GM03348 (cell line): ENCODE results near the gene TCEANC.
A peak's percentile ranks its signal among the peaks of the same experiment; 100 is the strongest.

Source experiments
- DNase-seq: peaks from one replicate; pipeline ENCODE4 v3.0.0; 2012; ENCODE audit warnings: low spot score

The TCEANC gene

GRCh38 chrX:13692771-13693231, 39.9 kb downstream of the TCEANC start:
- no peak for DNase-seq

DNA sequence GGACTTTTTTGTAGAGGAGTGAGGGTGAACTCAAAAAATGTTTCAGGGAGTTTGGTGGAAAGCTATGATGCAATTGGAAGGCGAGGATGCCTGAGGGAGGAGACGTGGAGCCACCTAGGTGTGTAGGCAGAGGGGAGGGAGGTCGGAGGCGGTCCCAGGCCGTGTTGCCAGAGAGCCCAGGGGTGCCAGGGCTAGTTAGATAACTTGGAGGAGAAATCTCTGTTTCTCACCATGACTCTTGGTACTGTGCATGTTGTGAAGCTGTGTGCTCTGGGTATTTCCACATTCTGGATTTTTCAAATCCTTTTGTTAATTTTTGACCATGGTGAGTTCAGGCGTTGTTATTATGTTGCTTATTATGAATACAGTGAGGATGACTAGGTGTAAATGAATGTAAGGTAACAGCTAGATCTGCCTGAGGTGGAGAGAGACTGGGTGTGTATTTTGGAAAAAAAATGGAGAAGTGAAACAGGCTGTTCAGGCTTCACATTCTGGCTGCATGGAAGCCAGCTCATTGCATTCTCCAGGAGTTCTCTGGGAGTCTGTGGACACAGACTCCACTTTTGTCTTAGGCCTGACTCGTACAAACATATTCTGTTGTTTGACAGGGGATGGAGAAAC, 40.5 kb downstream of the TCEANC start:
- DNase-seq, result no peak

DNA sequence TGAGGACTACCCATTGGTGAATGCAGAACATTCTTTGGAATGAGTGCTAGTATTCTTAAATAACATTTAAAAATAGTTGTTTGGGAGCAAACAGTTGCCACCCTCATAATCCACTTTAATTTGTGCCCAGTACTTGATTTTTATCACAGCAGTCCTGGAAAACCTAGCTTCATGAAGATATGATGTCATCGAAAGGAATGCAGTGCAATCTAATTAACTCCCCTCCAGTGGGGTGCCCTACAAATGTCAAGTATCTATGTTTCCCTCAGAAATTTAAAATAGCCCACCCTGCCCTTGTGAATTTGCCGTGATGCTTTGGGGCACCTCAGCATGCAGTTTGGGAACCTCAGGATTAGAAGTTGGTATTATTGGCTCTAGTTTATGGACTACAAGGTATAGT, 41.4 kb downstream of the TCEANC start:
- DNase-seq, result no peak

GRCh38 chrX:13694983-13695382, 42.0 kb downstream of the TCEANC start:
- no peak for DNase-seq

DNA sequence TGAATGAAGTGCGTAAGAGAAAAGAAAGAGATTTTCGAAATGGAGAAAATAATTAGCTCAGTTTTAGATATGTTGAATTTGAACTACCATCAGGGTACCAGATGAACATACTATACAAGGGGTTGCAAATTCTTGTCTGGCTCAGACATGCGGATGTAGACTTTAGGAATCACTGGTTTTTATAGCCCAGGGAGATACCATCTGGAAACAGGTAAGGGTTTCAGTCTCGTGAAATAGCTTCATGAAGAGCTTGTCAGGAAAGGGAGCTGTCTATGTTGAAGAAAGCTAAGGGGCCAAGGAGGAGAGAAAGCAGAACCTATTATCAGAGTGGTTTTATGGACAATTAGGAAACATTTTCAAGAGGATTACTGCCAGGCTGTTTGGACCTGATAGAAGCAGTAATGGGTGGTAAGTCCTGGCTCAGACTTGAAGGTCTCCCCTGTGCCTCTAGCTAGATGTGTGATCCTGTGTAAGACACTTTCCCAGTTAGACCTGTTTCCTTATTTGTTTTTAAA, 42.7 kb downstream of the TCEANC start:
- no peak for DNase-seq

- DNase-seq, result no peak
These were observed 44.5 kb downstream of the TCEANC start for GRCh38 chrX:13697455-13697854.

DNA sequence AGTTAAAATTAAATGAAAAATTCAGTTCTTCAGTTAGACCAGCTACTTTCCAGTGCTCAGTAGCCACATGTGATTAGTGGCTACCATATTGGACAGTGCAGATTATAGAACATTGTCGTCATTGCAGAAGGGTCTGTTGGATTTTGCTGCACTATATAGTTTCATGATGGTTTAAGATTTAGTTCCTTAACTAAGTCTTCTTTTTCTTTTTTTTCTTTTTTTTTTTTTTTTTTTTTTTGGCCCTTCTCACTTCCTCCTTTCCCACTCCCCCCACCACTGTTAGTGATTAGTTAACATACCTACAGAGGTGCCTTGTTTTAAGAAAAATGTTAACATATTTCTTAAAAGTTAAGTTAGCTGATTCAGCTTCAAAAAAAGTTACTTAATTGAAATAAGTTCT, 45.0 kb downstream of the TCEANC start:
- no peak for DNase-seq

- DNase-seq, result no peak
These were observed 45.5 kb downstream of the TCEANC start for GRCh38 chrX:13698432-13698831.

GRCh38 chrX:13699183-13699826, 46.4 kb downstream of the TCEANC start:
- DNase-seq, result peak; percentile 44

- no peak for DNase-seq
These were observed 47.4 kb downstream of the TCEANC start for GRCh38 chrX:13700380-13700779.

DNA sequence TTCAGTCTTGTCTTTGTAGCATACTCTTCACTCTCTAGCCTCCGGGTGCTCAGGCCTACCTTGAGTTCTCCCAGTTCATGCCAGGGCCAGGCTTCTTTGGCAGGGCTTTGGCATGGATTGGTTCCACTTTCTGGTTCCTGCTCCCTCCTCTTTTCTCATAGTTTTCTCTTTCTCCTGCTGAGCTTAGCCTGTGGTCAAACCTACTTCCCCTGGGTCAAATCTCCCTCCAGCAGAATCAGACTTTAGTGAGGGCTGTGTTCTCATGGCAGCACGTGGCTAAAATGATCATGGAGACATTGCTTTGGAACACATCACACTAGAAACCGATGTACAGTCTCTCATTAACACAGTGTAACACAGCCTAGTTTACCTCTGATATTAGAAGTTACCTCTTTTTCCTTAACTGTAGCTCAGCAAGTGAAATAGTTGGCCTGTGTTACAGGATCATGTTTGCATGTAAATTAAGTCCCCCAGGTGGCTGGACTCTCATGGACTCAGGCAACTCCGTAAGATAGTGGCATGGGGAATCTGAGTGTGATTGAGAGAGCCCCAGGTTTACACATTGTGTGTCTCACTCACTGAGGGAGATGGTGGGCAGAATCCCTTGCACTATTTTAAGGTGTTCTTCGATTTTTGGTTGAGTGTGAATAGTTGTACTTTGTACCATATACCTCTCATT, 49.3 kb downstream of the TCEANC start:
- DNase-seq, result no peak

DNA sequence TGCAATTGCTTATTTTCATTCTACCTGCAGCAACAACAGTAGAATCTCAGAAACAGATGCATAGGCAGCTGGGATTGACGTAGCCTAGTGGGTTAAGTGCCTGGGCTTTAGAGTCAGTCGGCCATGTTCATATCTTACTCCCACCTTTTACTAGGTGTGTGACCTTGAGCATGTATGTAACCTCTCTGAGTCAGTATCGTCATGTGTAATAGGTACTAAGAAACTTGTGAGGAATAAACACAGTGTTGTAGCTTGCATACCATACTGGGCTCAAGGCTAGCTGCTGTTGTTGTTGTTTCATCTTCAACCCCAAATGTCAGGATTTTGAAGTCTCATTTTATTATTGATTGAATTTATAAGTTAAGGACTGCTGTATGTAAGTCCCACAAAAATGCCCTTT, 50.2 kb downstream of the TCEANC start:
- DNase-seq, result no peak

GRCh38 chrX:13703589-13703988, 50.6 kb downstream of the TCEANC start:
- no peak for DNase-seq

GRCh38 chrX:13711141-13711540, 58.2 kb downstream of the TCEANC start:
- no peak for DNase-seq
